Heart right ventricle (tissue), 16 donors: Measurements from ENCODE around the gene PLEKHG4. TPM values are rescaled to one million over a fixed set of nuclear protein-coding genes. Genes with fewer than 3 reads are reported as not detected.
A peak's percentile ranks its signal among the peaks of the same experiment; 100 is the strongest.

Experiments used
- ATAC-seq, 8 donors: fragments of 200-7000 bp; cut with Tn5 transposase; one replicate each; pipeline ENCODE4 v1.9.1; 2020; ENCODE audit warnings: mild to moderate bottlenecking in 8 of 8, moderate library complexity in 8 of 8, moderate number of reproducible peaks in 1 of 8
- DNase-seq, 2 donors: peaks; one replicate each; pipeline ENCODE4 v3.0.0-alpha.2; 2020
- H3K27ac ChIP-seq, 10 donors: fragments of 200-600 bp; sonication (generic) in 2 of 10; one replicate each; pipeline versions ENCODE4 v1.5.0 to v1.8.0; 2020 to 2022; ENCODE audit warnings: mild to moderate bottlenecking in 3 of 10
- H3K27me3 ChIP-seq, 7 donors: fragments of 200-600 bp; one replicate each; pipeline ENCODE4 v1.8.0; 2021 to 2022; ENCODE audit warnings: mild to moderate bottlenecking in 2 of 7
- H3K36me3 ChIP-seq, 9 donors: fragments of 200-600 bp; sonication (generic) in 1 of 9; one replicate each; pipeline versions ENCODE4 v1.5.0 to v1.8.0; 2020 to 2022; ENCODE audit warnings: mild to moderate bottlenecking in 2 of 9
- H3K4me1 ChIP-seq, 9 donors: fragments of 200-600 bp; sonication (generic) in 1 of 9; one replicate each; pipeline versions ENCODE4 v1.5.0 to v1.8.0; 2020 to 2022; ENCODE audit warnings: mild to moderate bottlenecking in 4 of 9
- H3K4me3 ChIP-seq, 10 donors: fragments of 200-600 bp; sonication (generic) in 2 of 10; one replicate each; pipeline versions ENCODE4 v1.5.0 to v1.8.0; 2020 to 2022; ENCODE audit warnings: mild to moderate bottlenecking in 7 of 10, moderate library complexity in 2 of 10
- H3K9me3 ChIP-seq, 11 donors: fragments of 200-600 bp in 10 of 11; sonication (generic) in 2 of 11; one replicate each; pipeline versions ENCODE4 v1.5.0 to v1.8.0; 2013 to 2022; ENCODE audit warnings: mild to moderate bottlenecking in 2 of 11, control low read depth in 1 of 11, moderate library complexity in 1 of 11
- CTCF ChIP-seq, 9 donors: fragments of 200-600 bp; sonication (generic) in 2 of 9; IDR thresholded peaks; one replicate each; pipeline versions ENCODE4 v1.5.0 to v1.8.0; 2021 to 2022; ENCODE audit warnings: antibody characterized with exemption in 9 of 9, mild to moderate bottlenecking in 5 of 9, moderate library complexity in 1 of 9
- WGBS, 2 donors: extraction: QIAGEN DNeasy Blood & Tissue Kit; methylation state at CpG; one replicate each; pipeline ENCODE4 v1.1.7; 2013; ENCODE audit warnings: inconsistent platforms in 1 of 2; 5-methylcytosine and 5-hydroxymethylcytosine counted together
- intact Hi-C, 10 donors: fragments of 100-400 bp; cut with DNase I; formaldehyde crosslinking; loops; one replicate each; pipeline versions ENCODE4 v1.11.1 to v1.14.2; 2022
- polyA plus RNA-seq, 2 donors: library from polyadenylated mRNA; stranded (reverse); fragments of 200-250 nt; gene quantifications; one replicate each; pipeline ENCODE4 v1.2.3, GENCODE V29; 2013
- total RNA-seq, 10 donors: library from RNA; stranded (reverse); fragmentation: NEBNext Ultra II Directional in 3 of 10; extraction: Animal tissue kit (Norgen Biotek cat#: 25700) in 3 of 10; gene quantifications; one replicate each; pipeline versions ENCODE4 v1.2.1 to v1.2.4, GENCODE V29; 2021 to 2023
- donor health status: Arrhythmogenic right ventricular cardiomyopathy.
- donor health status: ischemic (EF 13 %, LVEDD 7.1; RV severe dilation, severe dysfunction).
- donor health status: healthy with polysubstance abuse.
- donor health status: DM: no; HTN: yes; CAD: no.
- donor health status: DM: no; HTN: no; CAD: no.
- donor health status: ischemic (EF 25% LVEDD 6.9; RV normal size, moderate dysfunction).
- donor health status: ischemic (EF 25% LVEDD 5.7; RV mildly dilated, moderate dysfunction).
- donor health status: healthy.
- donor health status: DM: yes; HTN: yes; CAD: no.
- donor health status: Ischemic cardiomyopathy.
- donor health status: ischemic (EF 35%, LVEDD 5.7; RV mildly dilated, moderate dysfunction).
- donor health status: nonischemic (EF 11% LVEDD 7.7; RV severe dilation, severe dysfunction).
- donor health status: DM: yes; HTN: yes; CAD: no.
- donor health status: PGD.
- donor health status: ischemic (EF 29% LVEDD 5.4; RV normal size, mild dysfunction).
- donor health status: nonischemic (EF 23%, LVEDD 6.1; RV moderate dilation, normal function).

The PLEKHG4 gene
- total and polyA plus RNA-seq, 12 donors: 0.25 to 2.9 (median 0.86) TPM

GRCh38 chr16:67301080-67301782 lies 21.9 kb downstream of the PLEKHG4 start:
- DNase-seq (peak; percentile 38 to 53), ATAC-seq (peak in 7 of 8 donors; percentile 67 to 85 (median 74))
- H3K4me3 ChIP-seq: no peak overlapping the region
- H3K27me3 ChIP-seq: no peaks in the 10 kb centered on the region
- H3K4me1 ChIP-seq: peaks cover 0 to 16% (median 11%) of the 10 kb centered on the region in 9 donors
- no peak for TF ChIP-seq CTCF (IDR thresholded peaks at IDR 0.05)
- H3K27ac ChIP-seq: peak overlapping the region in 1 of 10 donors; percentile 7
- H3K9me3 ChIP-seq: no peaks in the 10 kb centered on the region
- WGBS, 2 donors: 65 to 71% methylated on average over 11 of the region's 11 CpGs
- intact Hi-C loops: no loop called here
- no peaks in the 10 kb centered on the region for H3K36me3 ChIP-seq

GRCh38 chr16:67302076-67302475 lies 22.7 kb downstream of the PLEKHG4 start:
- peak in 2 of 8 donors; percentile 28 to 33 for ATAC-seq
- no peak for TF ChIP-seq CTCF (IDR thresholded peaks at IDR 0.05)
- WGBS, 2 donors: 74 to 90% methylated on average over 7 of the region's 7 CpGs

GRCh38 chr16:67302970-67303369 lies 23.6 kb downstream of the PLEKHG4 start:
- ATAC-seq (no peak), DNase-seq (no peak)
- Histone ChIP-seq H3K27ac (no peak overlapping the region), H3K4me3 (no peak overlapping the region), H3K9me3 (no peaks in the 10 kb centered on the region), H3K4me1 (peaks cover 0 to 16% (median 11%) of the 10 kb centered on the region in 9 donors), H3K27me3 (peaks cover 0 to 5% (median 0%) of the 10 kb centered on the region in 7 donors), H3K36me3 (no peaks in the 10 kb centered on the region)
- no peak for TF ChIP-seq CTCF (IDR thresholded peaks at IDR 0.05)
- intact Hi-C loops: no loop called here
- 82 to 89% methylated on average over 8 of the region's 8 CpGs for WGBS, 2 donors

More at GRCh38 chr16:67302076-67302475, 22.7 kb downstream of the PLEKHG4 start:
- Histone ChIP-seq H3K4me3 (no peak overlapping the region), H3K4me1 (peaks cover 0 to 16% (median 11%) of the 10 kb centered on the region in 9 donors), H3K27ac (peak overlapping the region in 1 of 10 donors; percentile 7), H3K27me3 (peaks cover 0 to 5% (median 0%) of the 10 kb centered on the region in 7 donors), H3K9me3 (no peaks in the 10 kb centered on the region), H3K36me3 (no peaks in the 10 kb centered on the region)
- intact Hi-C loops: no loop called here
- no peak for DNase-seq

- intact Hi-C loops: no loop called here
- no peak overlapping the region for H3K27ac ChIP-seq
- no peak for TF ChIP-seq CTCF (IDR thresholded peaks at IDR 0.05)
- H3K36me3 ChIP-seq: no peaks in the 10 kb centered on the region
- peaks cover 0 to 16% (median 11%) of the 10 kb centered on the region in 9 donors for H3K4me1 ChIP-seq
- H3K9me3 ChIP-seq: no peaks in the 10 kb centered on the region
- ATAC-seq (no peak), DNase-seq (no peak)
- H3K27me3 ChIP-seq: peaks cover 0 to 5% (median 0%) of the 10 kb centered on the region in 7 donors
- no peak overlapping the region for H3K4me3 ChIP-seq
- WGBS, 2 donors: 78 to 84% methylated on average over 1 of the region's 1 CpG
Observed at GRCh38 chr16:67304020-67304419, 24.7 kb downstream of the PLEKHG4 start.
